Stimulated activated CD8-positive, alpha-beta memory T cell treated with anti-CD3 and anti-CD28 coated beads, Interleukin-7, amount 100 ng/mL, for 4 hours (primary cell): ENCODE data around the gene CAMK1G.
A peak's percentile ranks its signal among the peaks of the same experiment; 100 is the strongest.

ENCODE experiments used
- DNase-seq, 2 donors: peaks; one replicate each; pipeline ENCODE4 v3.0.0-alpha.2; 2020; ENCODE audit warnings: low read depth in 2 of 2

Gene CAMK1G

DNA sequence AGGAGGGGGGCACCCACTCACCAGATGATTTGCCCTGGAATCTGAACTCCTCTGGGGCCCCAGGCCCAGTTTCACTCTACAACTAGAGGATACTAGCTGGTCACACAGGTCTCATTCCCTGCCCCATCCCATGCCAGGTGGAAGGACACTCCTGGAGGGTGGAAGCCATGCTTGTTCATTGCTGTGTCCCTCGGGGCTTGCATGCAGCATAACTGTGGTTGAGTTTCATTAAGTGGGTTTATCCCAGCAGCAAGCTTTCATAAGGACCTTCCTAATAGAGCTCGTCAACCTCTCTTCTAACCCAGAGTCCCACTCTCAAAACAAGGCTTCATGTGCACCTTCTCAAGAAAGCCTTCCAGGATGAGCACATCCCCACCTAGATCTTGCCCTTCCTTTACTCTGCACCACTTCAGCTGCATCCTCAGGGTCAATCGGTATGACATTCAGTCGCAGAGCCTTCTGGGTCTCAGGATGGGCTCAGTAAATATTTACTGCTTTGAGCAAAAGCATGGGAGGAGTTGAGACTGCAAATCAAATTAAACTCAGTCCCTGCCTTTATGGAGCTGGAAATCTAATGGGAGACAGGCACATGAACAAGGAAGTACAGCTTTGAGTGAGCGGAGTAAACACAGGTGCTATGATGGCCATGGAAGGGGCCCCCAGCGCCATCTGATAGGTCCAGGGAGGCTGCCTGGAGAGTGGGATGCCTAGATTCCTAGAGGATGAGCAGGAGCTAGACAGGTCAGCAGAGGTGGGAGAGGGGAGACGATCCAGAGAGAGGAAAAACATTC lies 36.4 kb downstream of the CAMK1G start:
- DNase-seq: no peak

DNA sequence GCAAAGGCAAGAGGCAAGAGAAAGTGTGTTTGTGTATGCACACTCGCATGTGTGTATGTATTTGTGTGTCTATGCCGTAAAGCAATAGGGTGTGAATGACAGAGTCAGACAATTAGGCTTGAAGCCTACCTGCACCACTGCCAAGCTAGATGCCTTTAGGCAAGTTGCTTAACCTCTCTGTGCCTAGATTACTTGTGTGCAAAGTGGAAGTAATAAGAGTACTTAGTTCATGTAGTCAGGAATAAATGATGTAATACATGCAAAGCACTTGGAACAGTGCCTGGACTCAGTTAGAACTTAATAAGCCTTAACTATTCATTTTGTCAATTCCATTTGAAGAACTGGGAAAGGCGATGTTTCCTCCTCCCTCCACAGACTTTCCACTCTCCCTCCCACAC lies 37.0 kb downstream of the CAMK1G start:
- no peak for DNase-seq

DNA sequence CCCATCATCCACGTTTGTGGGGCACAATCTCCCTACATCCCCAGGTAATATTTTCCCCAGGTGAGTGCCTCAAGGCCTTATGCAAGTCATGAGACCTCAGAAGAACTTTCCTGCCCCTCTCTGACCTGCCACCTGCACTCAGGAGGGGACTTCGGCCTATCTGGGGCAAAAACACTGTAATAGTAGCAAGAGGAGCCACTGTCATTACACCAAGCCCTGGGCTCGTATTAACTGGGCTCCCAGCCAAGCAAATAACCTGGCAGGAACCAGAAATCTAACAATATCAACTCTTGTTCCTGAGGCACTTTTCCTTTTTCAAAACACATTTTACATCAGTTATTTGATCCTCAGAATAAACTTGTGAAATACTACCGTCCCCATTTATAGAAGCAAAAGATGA lies 37.8 kb downstream of the CAMK1G start:
- DNase-seq: no peak

DNA sequence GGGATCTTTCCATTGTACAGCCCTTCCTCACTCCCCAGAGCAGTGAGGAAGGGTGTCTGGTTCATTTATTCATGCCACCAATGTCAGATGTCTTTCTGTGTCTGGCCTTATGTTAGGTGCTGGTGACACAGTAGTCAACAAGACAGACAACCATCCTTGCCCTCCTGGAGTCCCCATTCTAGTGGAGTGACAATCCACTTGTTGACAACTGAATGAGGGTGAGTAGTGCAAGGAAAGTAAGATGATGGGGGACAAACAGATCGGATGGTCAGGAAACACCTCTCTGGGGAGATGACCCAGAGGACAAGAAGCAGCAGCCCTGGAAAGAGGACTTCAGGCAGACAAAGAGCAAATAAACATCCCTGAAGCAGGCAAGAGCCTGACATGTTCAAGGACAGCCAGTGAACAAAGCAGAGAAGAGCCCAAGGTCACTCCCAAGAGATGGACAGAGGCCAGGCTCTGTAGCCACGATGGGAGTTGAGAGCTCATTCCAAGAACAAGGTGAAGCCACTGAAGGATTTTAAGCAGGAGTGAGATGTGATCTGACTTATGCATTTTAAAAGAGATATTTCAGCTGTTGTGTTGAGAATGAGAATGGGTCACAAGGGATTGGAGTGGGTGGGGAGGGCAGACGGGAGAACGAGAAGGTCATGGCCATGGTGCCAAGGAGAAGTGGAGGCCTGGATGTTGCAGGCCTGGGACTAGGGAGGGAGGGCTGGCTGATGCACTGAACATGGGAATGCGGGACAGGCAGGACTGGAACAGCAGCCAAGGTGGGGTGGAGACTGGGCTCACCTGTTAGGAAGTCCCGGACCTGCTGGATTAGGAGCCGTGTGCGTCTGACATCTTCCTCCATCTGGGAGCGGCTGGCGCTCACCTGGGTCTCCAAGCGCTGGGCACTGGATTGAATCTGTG lies 38.5 kb downstream of the CAMK1G start:
- DNase-seq: no peak

- no peak for DNase-seq
These were observed 39.6 kb downstream of the CAMK1G start for GRCh38 chr1:209622841-209623829.

DNA sequence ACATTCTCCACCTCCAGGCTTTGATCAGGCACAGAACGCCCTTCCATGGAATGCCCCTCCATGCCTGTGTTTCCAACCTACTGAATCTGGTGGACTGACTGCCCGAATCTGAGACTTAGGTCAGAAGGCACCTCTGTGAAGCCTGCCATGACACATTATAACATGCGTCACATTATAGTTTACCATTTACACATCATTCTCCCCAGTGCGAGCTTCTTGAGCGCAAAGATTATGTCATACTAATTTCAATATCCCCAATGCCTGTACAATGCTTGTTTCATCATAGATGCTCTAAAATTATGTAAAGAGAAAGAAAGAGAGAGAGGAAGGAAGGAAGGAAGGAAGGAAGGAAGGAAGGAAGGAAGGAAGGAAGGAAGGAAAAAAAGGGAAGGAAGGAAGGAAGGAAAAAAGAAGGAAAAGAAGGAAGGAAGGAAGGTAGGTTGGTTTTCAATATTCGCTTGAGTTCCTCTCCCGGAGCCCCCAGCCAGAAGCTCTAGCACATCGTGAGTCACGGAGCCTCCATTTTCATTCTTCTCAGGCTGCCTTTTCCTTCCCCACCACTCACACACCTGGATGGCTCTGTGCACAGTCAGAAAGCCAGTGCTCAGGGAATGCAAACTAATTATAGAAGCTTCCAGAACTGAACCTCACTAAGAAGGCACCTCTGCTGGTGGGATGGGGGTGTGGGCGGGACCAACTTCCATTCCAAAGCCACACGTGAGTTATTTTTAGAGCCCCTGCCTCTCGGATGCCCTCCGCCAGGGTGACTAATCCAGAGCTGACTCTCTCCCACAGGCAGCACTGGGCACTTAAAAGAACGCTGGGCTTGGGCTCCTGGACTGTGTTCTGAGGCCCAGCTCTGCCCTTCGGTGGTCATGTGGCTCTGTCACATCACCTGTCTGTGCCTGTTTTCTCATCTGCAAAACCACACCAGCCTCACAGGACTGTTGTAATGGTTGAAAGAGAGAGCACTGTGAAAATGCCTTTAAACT lies 41.3 kb downstream of the CAMK1G start:
- DNase-seq: no peak

DNA sequence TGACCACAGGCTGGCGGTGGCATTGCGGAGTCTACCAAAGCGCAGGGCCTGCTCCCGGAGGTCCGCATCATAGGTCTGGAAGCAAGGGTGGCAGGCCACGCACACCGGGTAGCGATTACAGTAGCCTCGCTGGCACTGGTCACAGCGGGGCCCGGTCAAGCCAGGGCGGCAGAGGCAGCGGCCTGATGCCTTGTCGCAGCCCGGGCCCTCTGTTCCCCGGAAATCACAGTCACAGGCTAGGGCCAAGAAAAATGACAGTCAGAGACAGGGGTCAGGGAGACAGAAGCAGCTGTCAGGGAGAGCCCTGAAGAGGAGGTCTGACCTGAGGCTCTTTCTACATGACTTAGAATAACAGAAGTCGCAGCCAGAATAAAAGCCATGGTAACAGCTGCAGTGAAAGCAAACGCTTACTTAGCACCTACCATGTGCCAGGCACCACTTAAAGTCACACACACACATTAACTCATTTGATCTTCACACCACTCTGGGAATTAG lies 42.3 kb downstream of the CAMK1G start:
- no peak for DNase-seq

- no peak for DNase-seq
These were observed 43.0 kb downstream of the CAMK1G start for GRCh38 chr1:209626346-209627026.

DNA sequence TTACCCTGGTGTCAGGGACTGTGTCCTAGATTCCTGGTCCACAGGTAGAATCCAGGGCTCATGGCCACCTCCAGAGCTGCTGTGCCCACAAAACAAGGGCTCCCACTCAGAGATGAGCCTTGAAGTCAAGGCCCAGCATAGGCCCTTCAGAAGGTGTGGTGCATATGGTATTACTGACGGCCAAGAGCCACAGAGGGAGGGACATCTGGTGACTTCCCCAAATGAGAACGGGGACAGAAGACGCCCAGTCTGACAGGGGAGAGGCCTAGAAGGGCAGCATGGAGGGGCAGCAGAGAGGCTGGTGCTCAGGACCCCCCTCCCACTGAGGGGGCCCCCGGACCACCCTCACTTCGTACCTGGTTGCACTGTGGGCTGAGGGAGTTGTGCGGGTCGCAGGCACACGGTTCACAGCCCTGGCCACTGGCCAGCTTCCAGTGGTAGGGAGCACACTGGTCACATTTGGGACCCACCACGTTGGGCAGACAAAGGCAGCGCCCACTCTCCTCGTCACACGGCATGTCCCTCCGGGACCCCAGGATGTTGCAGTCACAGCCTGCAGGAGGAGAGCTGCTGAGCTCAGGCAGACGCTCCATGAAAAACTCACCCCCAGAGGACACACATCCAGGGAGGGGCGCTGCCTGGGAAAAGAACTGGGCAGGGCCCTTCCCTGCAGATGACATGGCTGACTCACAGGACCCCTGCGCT lies 43.7 kb downstream of the CAMK1G start:
- DNase-seq: no peak

DNA sequence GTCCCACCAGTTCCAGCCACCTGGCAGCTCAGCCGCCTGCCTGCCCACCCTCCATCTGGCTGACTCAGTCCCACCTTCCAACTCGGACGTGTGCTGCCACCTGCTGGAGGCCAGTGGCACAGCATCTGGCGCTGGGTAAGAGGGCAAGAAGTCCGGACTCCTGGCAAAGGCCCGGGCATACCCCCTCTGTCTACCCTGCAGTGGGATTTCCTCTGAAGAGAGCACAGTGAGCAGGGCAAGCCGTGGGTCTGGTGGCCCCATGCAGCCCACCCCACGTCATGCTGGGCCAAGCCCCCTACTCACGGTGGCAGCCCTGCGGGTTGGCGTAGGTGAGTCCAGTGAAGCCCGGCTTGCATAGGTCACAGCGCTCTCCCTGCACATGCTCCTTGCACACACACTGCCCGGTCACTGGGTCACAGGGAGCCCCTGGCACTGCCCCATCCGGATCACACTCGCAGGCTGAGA lies 44.2 kb downstream of the CAMK1G start:
- DNase-seq: peak; percentile 55 to 58

DNA sequence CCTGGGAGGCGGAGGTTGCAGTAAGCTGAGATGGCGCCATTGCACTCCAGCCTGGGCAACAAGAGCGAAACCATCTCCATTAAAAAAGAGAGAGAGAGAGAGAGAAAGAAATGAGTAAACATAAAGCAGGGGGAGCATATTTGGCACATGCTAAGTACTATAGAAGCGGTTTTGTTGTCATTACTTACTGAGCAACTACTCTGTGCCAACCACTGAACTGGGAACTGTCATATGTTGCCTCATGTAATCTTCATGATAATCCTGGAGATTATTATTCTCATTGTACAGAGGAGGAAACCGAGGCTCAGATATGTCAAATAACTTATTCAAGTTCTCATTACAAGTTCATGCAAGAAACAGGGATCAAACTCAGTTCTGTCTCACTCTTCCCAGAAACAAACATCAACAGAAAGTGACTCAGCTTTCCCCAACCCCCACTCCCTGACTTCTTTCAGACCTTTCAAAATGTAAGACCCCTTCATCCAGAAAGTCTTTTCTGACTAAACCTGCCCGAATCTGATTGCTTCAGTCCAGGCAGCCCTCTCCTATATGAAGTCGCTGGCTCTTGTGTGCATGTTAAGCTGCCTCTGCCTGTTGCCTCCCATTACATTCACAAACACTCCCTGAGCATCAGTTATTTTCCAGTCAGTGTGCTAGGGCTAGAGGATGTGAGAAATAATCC lies 45.2 kb downstream of the CAMK1G start:
- no peak for DNase-seq

- DNase-seq: no peak
These were observed 46.3 kb downstream of the CAMK1G start for GRCh38 chr1:209629621-209630382.

DNA sequence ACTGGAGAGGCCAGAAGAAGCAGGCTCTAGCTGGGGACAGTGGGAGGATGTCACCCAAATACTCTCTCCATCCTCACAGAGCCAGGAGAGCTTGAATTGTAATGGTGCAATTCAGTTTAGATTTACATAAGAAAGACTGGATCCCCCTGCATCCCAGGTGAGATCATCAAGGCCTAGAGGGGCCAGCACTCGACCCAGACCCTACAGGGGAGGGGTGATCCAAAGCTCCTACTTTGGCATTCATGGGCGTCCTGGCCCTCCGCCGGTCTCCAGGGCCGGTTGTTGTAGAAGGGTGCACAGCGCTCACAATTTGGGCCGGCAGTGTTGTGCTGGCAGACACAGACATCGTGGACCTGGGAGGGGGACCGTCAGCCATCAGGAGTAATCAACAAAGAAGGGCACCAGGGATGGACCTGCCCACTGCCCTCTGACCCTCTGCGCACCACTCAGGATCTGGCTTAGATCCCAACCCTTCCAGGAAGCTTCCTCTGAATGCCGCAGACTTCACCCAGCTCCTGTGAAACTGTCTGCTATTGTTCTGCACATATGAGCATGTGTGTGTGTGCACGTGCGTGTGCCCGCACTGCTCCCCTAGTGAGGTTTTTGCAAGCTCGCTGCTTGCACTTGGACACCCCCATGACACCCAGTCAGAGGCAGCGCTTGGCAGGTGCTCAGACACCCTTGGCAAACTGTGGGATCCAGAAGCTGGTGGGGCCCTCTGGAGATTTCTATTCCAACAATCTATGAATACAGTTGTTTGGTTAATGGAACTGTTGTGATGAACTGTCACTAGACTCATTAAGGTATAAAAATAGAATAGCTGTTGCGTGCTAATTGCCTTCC lies 47.1 kb downstream of the CAMK1G start:
- DNase-seq: no peak

GRCh38 chr1:209633335-209633997 lies 50.0 kb downstream of the CAMK1G start:
- no peak for DNase-seq

GRCh38 chr1:209634005-209634737 lies 50.7 kb downstream of the CAMK1G start:
- DNase-seq: no peak
